ENCODE measurements around the gene PCK2. TPM values are rescaled to one million over a fixed set of nuclear protein-coding genes. Genes with fewer than 3 reads are reported as not detected.

PCK2 gene
- total RNA-seq, 1 experiment from 2014 or later, result 43.6 TPM

GRCh38 chr14:24051789-24052655 lies 42.1 kb upstream of the PCK2 start, which contains the start of gene CARMIL3:
Gene CARMIL3 (plus strand): TSS chr14:24052009. CDS start chr14:24052154, 145 bp downstream.
- peaks cover 11% of the 10 kb centered on the region for H3K4me1 Mint-ChIP-seq (ENCODE audit: low read depth, unreplicated experiment)
- H3K36me3 Mint-ChIP-seq (ENCODE audit: insufficient read depth, unreplicated experiment), result peaks cover 21% of the 10 kb centered on the region
- TF ChIP-seq CTCF (IDR thresholded peaks at IDR 0.05; ENCODE audit: unreplicated experiment), result no peak
- peak; percentile 61 for DNase-seq
- intact Hi-C loops (cut with micrococcal nuclease; ENCODE audit: unreplicated experiment), result no loop called here
- no peak within 1 kb of the TSS for H3K27ac Mint-ChIP-seq (ENCODE audit: unreplicated experiment)
- no peaks in the 10 kb centered on the region for H3K9me3 Mint-ChIP-seq (ENCODE audit: low read depth, unreplicated experiment)
- CTCF ChIA-PET, result interaction anchor here (0.7 kb wide), 1 partner anchor 213 kb away, joined by 4 read pairs; no protein-coding TSS in a partner anchor
- peak within 1 kb of the TSS; percentile 70 for H3K4me3 Mint-ChIP-seq (ENCODE audit: low read depth, unreplicated experiment)
- H3K27me3 Mint-ChIP-seq (ENCODE audit: unreplicated experiment), result peaks cover 88% of the 10 kb centered on the region
- no TSS peak for BruUV-seq (replicated peaks)

GRCh38 chr14:24052656-24053547 lies 41.2 kb upstream of the PCK2 start:
- H3K27ac Mint-ChIP-seq (ENCODE audit: unreplicated experiment), result no peak overlapping the region
- intact Hi-C loops (cut with micrococcal nuclease; ENCODE audit: unreplicated experiment), result no loop called here
- CTCF ChIA-PET, result interaction anchor here (0.7 kb wide), 1 partner anchor 214 kb away, joined by 4 read pairs; no protein-coding TSS in a partner anchor

GRCh38 chr14:24053548-24054323 lies 40.4 kb upstream of the PCK2 start:
- peaks cover 11% of the 10 kb centered on the region for H3K4me1 Mint-ChIP-seq (ENCODE audit: low read depth, unreplicated experiment)
- no peak for DNase-seq
- intact Hi-C loops (cut with micrococcal nuclease; ENCODE audit: unreplicated experiment), result no loop called here
- H3K27ac Mint-ChIP-seq (ENCODE audit: unreplicated experiment), result no peak overlapping the region
- no peak for TF ChIP-seq CTCF (IDR thresholded peaks at IDR 0.05; ENCODE audit: unreplicated experiment)
- BruUV-seq (replicated peaks), result no TSS peak
- peaks cover 21% of the 10 kb centered on the region for H3K36me3 Mint-ChIP-seq (ENCODE audit: insufficient read depth, unreplicated experiment)
- H3K4me3 Mint-ChIP-seq (ENCODE audit: low read depth, unreplicated experiment), result peak overlapping the region; percentile 70
- CTCF ChIA-PET, result no interaction called here
- no peaks in the 10 kb centered on the region for H3K9me3 Mint-ChIP-seq (ENCODE audit: low read depth, unreplicated experiment)
- peaks cover 89% of the 10 kb centered on the region for H3K27me3 Mint-ChIP-seq (ENCODE audit: unreplicated experiment)

More at GRCh38 chr14:24052656-24053547, 41.2 kb upstream of the PCK2 start:
- Mint-ChIP-seq H3K9me3 (ENCODE audit: low read depth, unreplicated experiment) (no peaks in the 10 kb centered on the region), H3K36me3 (ENCODE audit: insufficient read depth, unreplicated experiment) (peaks cover 21% of the 10 kb centered on the region), H3K4me1 (ENCODE audit: low read depth, unreplicated experiment) (peaks cover 11% of the 10 kb centered on the region), H3K4me3 (ENCODE audit: low read depth, unreplicated experiment) (peak overlapping the region; percentile 70), H3K27me3 (ENCODE audit: unreplicated experiment) (peaks cover 89% of the 10 kb centered on the region)
- no TSS peak for BruUV-seq (replicated peaks)
- no peak for TF ChIP-seq CTCF (IDR thresholded peaks at IDR 0.05; ENCODE audit: unreplicated experiment)
- DNase-seq, result no peak

GRCh38 chr14:24054324-24054641 lies 39.8 kb upstream of the PCK2 start:
- intact Hi-C loops (cut with micrococcal nuclease; ENCODE audit: unreplicated experiment), result no loop called here
- Mint-ChIP-seq H3K4me1 (ENCODE audit: low read depth, unreplicated experiment) (peaks cover 11% of the 10 kb centered on the region), H3K9me3 (ENCODE audit: low read depth, unreplicated experiment) (no peaks in the 10 kb centered on the region), H3K36me3 (ENCODE audit: insufficient read depth, unreplicated experiment) (peaks cover 21% of the 10 kb centered on the region), H3K4me3 (ENCODE audit: low read depth, unreplicated experiment) (no peak overlapping the region), H3K27ac (ENCODE audit: unreplicated experiment) (no peak overlapping the region), H3K27me3 (ENCODE audit: unreplicated experiment) (peaks cover 87% of the 10 kb centered on the region)
- CTCF ChIA-PET, result no interaction called here
- TF ChIP-seq CTCF (IDR thresholded peaks at IDR 0.05; ENCODE audit: unreplicated experiment), result no peak
- no peak for DNase-seq
- BruUV-seq (replicated peaks), result no TSS peak

All from Calu3 (cell line).